ENCODE results near the gene HS3ST3A1.

The HS3ST3A1 gene

DNA sequence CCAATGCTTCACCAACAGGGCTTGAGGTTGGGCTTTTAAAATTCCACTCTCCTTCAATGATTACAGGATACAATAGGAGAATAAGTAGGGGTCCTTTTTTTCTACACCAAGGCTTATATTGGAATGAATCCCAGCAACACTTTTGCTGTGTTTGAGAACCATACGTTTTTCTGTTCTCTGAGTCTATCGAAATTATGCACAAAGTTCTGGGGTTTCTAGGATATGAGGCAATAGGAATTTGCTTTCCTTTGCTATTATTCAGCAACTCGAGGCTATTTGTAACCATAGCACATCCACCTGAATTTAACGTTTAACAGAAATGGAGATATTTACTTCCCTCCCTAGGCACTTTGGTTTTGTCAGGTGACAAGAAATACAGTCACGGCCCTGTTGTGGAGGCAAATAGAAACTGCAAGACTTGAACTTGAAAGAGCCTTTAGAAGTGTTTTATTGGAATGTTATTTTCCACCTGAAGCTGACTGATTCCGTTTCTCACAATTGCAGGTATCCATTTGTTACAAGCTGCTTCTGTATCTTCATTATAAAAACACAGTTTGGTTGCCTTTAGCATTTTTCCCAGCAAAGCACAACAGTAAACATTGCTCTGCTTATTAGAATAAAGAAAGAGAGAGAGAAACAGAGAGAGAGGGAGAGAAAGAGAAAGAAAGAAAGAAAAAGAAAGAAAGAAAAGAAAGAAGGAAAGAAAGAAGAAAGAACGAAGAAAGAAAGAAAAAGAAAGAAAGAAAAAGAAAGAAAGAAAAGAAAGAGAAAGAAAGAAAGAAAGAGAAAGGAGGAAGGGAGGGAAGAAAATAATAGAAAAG, 109.6 kb downstream of the HS3ST3A1 start:
- no peak for DNase-seq (ENCODE audit: low read depth)

DNA sequence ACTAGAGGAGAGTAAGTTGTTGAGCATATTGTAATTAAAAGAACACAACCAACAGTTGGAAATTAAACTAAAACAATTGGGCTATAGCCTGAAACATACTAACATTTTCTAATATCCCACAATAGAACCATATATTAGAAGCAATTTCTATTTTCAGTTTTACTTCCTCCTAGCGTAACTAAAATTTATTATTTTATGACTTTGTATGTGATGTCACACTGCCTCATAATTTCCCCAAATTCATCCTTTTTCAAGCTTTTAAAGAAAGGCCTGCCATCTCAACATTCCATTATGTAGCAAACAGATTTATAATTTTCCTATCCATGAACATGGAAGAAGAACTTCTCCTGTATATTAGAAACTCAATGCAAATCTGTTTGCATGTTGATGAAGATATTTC, 110.2 kb downstream of the HS3ST3A1 start:
- no peak for DNase-seq (ENCODE audit: low read depth)

DNA sequence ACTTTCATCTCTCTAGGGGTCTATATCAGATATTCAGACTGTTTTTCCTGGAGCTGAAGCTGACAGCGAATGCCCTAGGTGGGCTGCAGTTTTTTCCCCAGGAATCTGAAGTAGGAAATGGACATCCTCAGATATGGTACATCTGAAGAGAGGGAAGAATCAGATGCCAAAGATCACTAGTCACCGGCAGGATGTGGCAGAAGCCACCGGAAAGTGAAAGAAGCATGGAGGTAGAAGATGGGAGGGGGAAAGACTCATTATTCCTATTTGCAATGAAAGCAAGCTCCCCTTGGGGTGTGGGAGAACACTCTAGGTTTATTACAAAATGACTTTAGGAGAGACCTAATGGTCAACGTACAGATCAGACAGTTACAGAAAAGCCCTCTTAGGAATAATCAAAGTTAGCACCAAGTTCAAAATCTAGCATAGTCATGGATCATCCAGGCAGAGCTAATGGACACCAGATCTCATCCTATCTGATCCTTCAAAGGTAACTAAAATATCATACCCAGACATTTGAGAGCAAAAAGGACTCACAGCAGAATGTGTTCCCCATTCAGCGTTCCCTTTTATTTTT, 110.7 kb downstream of the HS3ST3A1 start:
- DNase-seq (ENCODE audit: low read depth), result no peak

DNA sequence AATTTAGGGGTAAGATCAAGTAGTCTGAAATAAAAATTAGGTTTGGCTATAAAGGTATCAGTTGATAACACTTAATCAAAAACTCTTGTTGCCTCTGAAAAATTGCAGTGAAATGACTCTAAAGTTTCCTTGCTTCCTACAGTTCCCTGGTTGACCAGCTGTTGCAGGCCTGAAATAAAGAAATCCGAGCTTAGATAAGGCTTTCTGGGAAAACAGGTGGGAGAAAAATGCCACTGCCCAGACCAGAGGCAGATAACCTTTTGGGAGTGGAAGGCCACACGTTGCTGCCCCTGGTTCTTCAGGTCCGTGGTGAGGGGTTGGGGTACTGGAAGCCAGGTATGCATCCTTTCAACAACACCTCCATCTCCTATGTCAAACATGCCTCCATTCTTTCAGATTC, 111.3 kb downstream of the HS3ST3A1 start:
- DNase-seq (ENCODE audit: low read depth), result no peak

DNA sequence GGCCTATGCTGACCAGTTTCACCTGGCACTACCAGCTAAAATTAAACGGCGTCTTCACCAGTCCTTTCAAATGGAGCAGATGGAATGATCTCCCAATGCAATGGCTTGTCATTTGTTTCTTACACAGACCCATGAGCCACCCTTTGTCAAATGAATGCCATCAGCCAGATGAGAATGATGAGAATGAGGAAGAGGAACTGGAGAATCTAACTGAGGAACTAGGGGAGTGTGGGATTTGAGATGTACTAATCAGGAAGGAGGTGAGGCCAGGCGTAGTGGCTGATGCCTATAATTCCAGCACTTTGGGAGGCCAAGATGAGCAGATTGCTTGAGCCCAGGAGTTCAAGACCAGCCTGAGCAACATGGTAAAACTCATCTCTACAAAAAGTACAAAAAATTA, 116.4 kb downstream of the HS3ST3A1 start:
- DNase-seq (ENCODE audit: low read depth), result no peak

DNA sequence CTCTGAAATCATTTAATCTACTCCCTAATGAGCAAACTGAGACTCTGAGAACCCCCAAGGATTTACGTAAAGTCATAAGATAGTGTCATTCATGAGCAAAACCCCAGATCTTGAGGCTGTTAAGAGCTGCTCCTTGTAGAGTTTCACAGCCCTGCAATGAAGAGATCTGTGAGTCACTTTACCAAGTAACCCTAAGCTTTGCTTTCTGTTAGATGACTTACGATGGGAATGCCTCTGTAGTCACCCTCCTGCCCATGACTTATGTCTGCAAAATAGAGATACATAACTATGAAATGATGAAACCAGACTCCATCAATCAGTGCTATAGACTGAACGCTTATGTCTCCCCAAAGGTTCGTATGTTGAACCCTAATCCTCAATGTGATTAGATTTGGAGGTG, 117.7 kb downstream of the HS3ST3A1 start:
- DNase-seq (ENCODE audit: low read depth), result no peak

DNA sequence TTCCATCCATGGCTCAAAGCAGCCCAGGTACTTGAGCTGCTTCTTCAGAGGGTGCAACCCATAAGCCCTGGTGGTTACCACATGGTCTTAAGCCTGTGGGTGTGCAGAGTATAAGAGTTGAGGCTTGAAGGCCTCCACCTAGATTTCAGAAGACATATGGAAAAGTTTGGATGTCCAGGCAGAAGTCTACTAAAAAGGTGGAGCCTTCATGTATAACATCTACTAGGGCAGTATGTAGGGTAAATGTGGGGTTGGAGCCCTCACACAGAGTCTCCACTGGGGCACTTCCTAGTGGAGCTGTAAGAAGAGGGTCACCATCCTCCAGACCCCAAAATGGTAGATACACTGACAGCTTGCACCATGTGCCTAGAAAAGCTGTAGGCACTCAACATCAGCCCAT, 120.9 kb downstream of the HS3ST3A1 start:
- no peak for DNase-seq (ENCODE audit: low read depth)

DNA sequence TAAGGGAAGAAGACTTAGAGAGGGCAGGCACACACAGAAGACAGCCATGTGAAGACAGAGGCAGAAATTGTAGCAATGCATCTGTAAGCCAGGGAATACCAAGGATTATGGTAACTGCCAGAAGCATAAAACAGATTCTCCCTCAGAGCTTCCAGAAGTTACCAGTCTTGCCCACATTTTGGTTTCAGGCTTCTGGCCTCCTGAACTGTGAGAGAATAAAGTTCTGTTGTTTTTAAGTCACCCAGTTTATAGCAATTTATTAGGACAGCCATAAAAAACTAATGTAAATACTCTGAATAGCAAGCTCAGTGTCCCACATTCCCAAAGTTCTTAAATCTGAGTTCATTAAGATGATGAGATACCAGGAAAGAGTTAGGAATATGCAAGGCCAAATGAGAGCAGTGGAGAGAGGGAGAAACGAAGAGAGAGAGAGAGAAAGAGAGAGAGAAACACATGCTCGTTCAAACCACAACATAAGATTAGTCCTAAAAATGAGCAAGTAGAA, 123.4 kb downstream of the HS3ST3A1 start:
- no peak for DNase-seq (ENCODE audit: low read depth)

DNA sequence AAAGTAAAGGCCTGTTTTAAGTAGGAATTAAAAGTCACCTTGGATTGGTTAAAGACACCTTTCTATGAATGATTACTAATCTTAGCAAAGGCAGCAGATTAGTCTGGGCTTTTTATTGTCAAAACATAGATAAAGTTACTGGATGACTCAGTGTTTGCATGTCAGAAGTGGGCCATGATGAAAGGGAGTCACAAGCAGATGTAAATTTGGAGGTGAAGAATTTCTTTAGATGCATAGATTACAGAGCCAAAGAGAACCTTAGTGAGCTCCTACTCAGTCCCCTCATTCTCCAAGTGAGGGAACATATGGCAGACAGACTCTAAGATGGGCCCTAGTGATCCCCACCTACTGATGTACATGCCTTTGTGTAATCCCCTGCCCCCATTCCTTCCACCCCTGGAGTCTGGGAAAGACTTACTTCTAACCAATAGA, 124.5 kb downstream of the HS3ST3A1 start:
- no peak for DNase-seq (ENCODE audit: low read depth)

DNA sequence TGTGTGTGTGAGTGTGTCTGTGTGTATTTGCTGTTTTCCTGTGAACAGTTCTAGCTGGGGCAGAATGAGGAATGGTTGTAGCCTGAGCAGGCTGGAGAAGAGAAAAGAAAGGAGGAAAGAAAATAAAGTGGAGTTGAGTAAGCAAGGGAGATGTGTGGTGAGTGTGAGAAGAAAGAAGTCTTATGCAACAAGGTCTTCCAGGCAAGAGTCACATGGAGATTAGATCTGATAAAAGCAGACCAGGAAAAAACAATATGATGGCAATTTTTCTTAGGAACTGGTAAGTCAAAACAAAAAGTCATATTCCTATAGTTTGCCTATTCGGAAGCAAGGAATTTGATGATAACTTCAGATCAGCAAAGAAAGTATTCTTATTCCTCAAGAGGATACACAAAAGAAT, 125.0 kb downstream of the HS3ST3A1 start:
- no peak for DNase-seq (ENCODE audit: low read depth)

DNA sequence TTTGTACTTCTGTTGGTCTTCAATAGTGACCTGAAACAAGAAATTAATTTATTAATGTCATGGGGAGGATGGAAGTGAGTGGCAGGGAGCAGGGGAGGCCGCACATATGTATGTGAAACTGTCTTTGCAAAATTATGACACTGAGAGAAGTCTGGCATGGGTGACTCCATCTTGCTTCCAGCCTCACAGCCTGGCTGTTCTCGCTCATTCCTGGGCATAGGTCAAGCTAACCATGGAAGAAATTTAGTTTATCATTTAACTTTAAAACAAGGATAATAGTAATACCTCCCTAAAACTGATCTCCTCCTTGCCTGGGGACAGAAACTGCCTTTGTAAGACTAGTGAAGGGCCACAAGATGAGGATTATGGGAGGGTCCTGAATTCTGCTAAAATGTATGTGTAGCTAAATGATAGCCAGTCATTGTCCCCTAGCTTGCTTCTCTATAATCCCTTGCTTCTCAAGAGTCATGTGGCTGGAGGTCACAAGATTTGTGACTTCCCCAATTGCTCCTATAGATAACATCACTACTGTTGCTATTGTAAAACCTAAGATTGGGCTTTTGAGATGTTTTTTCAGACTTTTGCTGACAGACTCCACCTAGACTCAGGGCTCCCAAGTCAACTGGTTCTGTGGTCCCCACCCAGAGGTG, 126.0 kb downstream of the HS3ST3A1 start:
- DNase-seq (ENCODE audit: low read depth), result no peak

DNA sequence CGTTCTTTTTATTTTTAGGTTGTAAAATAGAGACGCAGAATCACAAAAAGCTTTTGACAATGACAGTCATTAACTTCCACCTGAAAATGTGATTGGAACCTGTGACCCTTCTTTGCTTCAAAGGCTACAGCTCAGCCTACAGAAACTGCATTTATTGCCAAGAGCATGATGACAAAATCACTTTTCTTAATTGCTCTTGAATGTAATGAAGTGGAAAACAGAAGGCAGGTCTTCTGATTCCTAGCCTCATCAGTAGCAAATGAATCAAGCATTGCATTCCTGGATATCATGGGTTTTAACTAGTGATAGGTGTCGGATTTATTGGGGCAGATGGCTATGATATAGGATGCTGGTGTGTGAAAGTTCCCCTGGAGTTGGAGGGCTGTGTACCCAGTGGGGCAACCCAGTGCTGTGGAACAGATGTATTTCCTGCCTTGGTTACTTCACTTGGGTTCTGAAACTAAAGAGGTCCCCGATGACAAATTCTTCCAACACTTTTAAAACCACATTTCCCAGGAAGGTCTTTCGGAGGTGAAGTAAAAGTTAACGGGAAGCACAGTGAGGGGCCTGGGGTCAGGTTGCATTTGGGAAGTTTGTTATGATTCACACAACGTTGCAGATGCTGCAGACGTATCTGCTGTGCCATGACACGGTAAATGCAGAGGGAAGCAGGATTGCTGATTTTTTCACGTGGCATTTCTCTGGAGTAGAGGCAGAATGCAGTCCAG, 127.5 kb downstream of the HS3ST3A1 start:
- no peak for DNase-seq (ENCODE audit: low read depth)

DNA sequence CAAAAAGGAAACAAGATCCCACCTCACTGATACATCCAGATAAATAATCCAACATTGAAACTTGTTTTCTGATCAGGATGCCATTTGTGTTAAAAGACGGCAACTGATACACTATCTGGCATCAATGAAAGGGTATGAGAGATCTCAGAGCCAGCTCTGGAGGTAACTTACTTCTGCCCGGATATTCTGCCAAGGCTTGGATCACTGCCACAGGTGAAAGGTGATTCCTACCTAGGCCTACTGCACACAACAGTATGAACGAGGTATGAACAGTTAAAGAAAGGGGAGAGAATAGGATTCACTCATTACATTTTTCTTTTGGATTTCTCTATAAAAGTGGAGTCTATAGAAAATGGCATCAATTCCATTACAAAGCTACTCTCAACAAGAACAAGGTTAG, 136.1 kb downstream of the HS3ST3A1 start:
- DNase-seq (ENCODE audit: low read depth), result no peak

DNA sequence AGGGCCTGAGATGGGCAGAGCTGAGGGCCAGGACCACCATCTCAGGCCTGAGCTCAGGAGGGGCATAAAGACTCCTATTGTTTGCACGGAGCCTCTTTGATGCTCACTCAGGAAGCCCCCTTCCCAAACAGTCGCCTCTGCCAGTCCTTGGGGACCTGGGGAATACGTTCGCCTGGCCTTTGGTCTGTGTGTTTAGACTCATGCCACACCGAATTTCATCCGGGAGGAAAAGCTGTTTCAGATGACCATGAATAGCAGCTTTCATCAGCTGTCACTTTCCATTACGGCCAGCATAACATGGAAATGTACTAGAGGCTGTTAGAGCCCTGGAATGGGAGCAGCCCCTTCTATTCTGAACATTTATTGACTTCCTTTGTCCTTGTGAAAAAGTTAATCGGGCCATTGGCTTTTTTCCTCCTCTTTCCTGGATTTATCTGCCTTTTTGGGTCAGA, 139.0 kb downstream of the HS3ST3A1 start:
- DNase-seq (ENCODE audit: low read depth), result no peak

DNA sequence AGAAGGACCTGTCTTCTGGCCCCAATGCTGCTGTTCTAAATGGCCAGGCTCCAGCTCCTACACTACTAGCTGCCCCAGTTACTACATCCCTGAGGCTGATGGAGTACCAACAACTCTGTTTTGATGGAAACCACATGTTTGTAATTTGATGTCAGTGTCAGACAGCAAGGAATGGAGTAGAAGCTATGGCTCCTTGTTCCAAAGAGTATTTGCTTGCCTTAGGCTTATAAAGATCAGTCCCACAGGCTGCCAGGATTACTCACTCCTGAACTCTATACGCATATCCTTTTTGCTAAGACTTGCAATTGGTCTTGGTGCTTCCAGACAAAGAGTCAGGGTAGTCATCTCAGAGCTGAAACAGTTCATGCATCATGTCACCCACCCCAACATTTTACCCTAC, 139.6 kb downstream of the HS3ST3A1 start:
- DNase-seq (ENCODE audit: low read depth), result no peak

DNA sequence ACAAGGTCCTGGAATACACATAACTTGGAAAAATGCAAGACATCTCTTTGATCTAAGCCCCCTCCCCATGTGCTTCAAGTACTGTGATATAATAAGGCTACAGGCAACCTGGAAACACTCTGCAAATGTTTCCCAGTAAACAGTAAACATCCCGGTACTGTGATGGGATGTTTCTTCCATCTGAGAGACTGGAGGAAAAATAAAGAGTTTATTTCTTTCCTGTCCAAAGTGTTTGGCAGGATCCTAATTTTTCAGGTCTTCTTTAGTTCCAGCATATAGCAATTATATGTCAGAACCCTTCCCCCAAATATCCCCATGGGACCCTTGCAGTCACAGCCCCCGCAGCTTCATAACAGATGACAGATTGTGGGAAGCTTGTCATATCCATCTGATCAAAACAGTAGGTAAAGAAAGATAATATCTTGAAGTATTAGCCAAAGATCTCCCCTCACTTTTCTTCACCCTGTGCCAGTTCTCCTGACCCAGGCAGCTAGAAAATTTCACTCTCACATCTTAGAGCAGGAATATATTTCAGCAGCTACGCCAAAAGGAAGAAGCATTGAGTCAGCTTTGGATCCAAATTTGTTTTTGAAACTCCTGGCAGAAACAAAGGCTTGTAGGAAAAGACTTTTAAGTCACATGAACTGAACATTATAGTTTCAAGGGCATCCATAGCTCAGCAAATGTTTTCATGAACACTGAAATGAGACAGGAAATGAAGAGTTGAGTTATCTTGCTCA, 141.3 kb downstream of the HS3ST3A1 start:
- no peak for DNase-seq (ENCODE audit: low read depth)

DNA sequence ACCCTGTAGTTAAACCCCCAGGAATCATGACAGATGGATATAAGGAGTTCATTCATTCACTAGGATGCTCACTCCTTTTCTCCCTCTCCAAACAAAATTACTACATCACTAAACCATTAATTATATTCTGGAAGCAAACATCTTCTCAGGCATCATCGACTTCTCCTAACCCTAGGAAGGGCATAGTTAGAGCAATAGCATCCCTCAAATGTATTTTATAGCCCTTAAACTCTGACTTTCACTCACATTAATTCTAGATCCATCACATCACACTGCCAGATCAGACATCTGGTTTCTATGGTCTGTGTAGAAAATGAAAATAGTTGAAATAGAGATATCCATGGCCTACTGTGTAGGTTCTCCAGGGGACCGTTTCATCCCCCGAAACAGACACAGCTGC, 143.9 kb downstream of the HS3ST3A1 start:
- no peak for DNase-seq (ENCODE audit: low read depth)
